PC-3 (cell line): ENCODE measurements around the gene TMEM176A.

Source experiments
- EZH2 ChIP-seq: fragments of 300-600 bp; sonication (generic); IDR thresholded peaks from one replicate; pipeline ENCODE4 v1.6.1; 2017; ENCODE audit warnings: antibody characterized with exemption, mild to moderate bottlenecking, low read length; ENCODE audit not compliant: unreplicated experiment
- EZH2phosphoT487 ChIP-seq: fragments of 300-600 bp; sonication (generic); IDR thresholded peaks from 2 replicates; pipeline ENCODE4 v1.6.1; 2018; ENCODE audit warnings: mild to moderate bottlenecking, antibody characterized with exemption, low read length, borderline replicate concordance
- TF ChIP-seq, protein P1 (sequence below): fragments of 300-600 bp; sonication (generic); conservative IDR thresholded peaks from 2 replicates; pipeline ENCODE4 v1.5.1; 2017; ENCODE audit warnings: antibody characterized with exemption, low read depth, mild to moderate bottlenecking, low read length

DNA sequence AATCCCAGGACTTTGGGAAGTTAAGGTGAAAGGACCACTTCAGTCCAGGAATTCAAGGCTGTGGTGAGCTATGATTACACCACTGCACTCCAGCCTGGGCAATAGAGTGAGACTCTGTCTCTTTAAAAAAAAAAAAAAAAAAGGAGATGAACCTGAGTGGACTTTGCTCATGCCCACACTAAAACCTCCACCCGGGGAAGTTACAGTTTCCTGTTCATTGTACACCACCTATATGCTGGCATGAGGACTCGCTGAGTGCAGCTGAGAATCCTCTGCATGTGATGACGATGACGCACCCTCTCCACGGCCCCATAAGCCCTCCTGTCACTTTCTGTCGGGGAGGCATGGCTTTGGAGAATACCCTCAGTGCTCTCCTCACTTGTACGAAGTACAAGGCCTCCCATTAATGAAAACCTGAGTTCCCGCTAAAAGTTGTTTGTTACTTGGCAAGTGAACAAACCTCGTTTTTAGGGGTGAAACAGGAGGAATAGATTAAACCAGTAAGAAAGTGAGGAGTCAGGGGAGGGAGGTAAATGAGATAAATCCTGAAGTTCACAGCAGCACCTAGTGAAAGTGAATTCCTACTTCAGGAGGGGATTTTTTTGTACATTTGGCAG is 16.3 kb upstream of the TMEM176A start:
- TF ChIP-seq, protein P1, sequence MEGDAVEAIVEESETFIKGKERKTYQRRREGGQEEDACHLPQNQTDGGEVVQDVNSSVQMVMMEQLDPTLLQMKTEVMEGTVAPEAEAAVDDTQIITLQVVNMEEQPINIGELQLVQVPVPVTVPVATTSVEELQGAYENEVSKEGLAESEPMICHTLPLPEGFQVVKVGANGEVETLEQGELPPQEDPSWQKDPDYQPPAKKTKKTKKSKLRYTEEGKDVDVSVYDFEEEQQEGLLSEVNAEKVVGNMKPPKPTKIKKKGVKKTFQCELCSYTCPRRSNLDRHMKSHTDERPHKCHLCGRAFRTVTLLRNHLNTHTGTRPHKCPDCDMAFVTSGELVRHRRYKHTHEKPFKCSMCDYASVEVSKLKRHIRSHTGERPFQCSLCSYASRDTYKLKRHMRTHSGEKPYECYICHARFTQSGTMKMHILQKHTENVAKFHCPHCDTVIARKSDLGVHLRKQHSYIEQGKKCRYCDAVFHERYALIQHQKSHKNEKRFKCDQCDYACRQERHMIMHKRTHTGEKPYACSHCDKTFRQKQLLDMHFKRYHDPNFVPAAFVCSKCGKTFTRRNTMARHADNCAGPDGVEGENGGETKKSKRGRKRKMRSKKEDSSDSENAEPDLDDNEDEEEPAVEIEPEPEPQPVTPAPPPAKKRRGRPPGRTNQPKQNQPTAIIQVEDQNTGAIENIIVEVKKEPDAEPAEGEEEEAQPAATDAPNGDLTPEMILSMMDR: no peak
- TF ChIP-seq EZH2phosphoT487 (no peak), EZH2 (no peak)
